ENCODE measurements around the gene PHLPP1.

DNA sequence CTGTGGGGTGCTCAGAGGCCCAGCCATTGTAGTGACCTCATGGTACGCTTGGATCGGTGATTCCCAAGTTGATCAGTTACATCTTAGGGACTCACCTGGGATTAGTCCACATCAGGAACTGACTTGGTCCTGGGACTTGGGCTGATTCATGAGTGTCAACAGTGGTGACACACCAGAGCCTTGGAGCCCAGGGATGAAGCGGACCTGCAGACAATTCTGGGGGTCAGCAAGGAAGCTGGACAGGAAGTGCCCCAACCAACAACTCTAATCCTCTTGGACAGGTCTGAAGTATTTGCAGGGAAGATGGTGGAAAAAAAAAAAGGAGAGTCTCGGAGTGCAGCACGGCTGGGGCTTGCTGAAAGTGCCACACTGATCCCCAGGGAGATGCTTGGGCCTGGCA, 288.6 kb downstream of the PHLPP1 start:
- TF ChIP-seq, protein P1, sequence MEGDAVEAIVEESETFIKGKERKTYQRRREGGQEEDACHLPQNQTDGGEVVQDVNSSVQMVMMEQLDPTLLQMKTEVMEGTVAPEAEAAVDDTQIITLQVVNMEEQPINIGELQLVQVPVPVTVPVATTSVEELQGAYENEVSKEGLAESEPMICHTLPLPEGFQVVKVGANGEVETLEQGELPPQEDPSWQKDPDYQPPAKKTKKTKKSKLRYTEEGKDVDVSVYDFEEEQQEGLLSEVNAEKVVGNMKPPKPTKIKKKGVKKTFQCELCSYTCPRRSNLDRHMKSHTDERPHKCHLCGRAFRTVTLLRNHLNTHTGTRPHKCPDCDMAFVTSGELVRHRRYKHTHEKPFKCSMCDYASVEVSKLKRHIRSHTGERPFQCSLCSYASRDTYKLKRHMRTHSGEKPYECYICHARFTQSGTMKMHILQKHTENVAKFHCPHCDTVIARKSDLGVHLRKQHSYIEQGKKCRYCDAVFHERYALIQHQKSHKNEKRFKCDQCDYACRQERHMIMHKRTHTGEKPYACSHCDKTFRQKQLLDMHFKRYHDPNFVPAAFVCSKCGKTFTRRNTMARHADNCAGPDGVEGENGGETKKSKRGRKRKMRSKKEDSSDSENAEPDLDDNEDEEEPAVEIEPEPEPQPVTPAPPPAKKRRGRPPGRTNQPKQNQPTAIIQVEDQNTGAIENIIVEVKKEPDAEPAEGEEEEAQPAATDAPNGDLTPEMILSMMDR (conservative IDR thresholded peaks at IDR 0.05; ENCODE audit: low read depth in 2 of 2), result no peak
- TF ChIP-seq POLR2AphosphoS5 (IDR thresholded peaks at IDR 0.05; ENCODE audit: low read depth), result no peak
